Measurements from ENCODE around the gene CRP.
"Not testable (repeated sequence)": the region's sequence is repeated elsewhere in the genome, so short reads cannot be mapped to it uniquely, and the experiment has no call there.

The CRP gene

GRCh38 chr1:159699653-159700052, 14.7 kb downstream of the CRP start:
- no peak for DNase-seq (ENCODE audit: low read depth in 2 of 2)

GRCh38 chr1:159699246-159699645, 15.1 kb downstream of the CRP start:
- DNase-seq (ENCODE audit: low read depth in 2 of 2), result no peak

DNA sequence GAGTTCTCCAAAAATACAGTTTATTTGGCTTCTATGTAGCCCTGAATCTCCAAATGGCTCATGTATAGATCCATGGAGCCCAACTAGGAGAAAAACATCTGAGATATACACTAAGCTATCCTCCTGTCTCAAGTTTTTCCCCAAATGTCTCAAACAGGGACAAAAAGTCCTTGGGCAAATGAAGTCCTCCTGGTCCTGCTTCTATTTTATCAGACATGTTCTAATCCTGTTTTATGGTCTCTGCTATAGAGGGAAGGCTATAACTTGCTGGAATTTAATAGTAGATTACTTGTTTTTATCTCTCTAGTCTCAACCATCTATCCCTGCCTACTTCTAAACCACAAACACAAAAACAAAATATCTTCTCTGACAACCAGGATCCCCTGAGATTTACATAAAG, 26.9 kb downstream of the CRP start:
- no peak for DNase-seq (ENCODE audit: low read depth in 2 of 2)

DNA sequence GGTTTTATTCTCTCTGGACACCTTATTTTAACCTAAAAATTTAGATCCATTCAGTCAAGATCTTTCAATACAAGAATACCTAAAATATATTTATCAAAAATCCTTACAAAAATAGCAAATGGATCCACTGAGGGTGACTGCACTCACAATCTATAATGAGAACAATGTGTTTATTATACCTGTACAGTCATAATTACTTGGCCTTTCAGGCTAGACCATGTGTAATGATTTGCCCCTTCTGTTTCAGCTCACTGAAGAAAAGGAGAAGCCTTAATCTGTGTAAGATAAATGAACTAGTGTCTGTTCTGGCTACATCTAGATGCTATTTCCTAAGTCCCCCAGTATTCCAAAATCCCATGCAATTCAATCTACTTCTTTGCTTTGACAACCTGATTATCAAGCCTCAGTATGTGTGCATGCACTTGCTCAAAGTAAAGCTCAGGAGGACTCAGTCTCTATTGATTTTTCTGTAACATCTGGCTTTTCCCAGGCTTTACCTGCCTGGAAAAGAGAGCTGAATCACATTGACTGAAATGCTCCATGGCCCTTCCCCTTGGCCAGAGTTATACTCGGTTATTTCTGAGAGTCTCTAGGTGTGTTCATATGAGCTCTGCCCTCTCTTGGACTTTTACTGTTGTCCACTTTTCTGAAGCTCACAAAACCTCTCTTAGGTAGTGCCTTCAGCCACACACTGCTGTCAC, 27.6 kb downstream of the CRP start:
- DNase-seq (ENCODE audit: low read depth in 2 of 2), result no peak

- no peak for DNase-seq (ENCODE audit: low read depth in 2 of 2)
Observed at GRCh38 chr1:159678939-159679338, 35.5 kb downstream of the CRP start.

DNA sequence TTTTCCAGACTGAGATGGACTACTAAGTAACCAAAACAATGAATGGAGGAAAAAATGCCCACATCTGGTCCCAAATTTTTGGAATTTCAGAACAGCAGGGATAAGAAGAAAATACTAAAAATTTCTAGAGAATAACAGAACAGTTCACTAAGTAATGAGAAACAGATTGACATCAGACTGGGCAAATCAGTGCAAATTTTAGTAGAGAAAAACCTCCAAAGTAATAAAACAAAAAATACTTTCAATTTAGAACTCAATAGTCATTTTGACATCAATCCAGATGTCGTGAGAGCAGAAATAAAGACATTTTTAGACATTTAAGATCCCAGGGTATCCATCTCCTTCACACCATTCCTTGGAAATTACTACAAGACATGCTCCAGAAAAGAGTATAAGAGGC, 39.3 kb downstream of the CRP start:
- no peak for DNase-seq (ENCODE audit: low read depth in 2 of 2)

- DNase-seq (ENCODE audit: low read depth in 2 of 2), result not testable (repeated sequence)
Observed at GRCh38 chr1:159672390-159672789, 42.0 kb downstream of the CRP start.

GRCh38 chr1:159669338-159669737, 45.1 kb downstream of the CRP start:
- DNase-seq (ENCODE audit: low read depth in 2 of 2), result no peak

- no peak for DNase-seq (ENCODE audit: low read depth in 2 of 2)
Observed at GRCh38 chr1:159668739-159669138, 45.6 kb downstream of the CRP start.

DNA sequence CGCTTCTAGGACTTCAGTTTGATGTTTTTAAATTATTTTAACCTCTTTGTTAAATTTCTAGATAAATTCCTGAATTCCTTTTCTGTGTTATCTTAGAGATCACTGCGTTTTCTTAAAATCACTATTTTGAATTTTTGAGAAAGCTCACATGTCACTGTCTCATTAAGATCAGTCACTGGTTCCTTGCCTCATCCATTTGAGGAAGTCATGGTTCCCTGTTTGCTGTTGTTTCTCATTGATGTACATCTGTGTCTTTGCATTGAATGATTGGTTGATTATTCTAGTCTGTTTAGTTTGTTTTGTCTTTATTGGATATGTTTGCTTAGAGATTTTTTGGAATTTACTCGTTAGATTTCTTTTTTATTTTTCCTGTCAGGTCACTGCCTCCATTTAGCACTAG, 50.1 kb downstream of the CRP start:
- no peak for DNase-seq (ENCODE audit: low read depth in 2 of 2)

GRCh38 chr1:159663552-159663951, 50.8 kb downstream of the CRP start:
- DNase-seq (ENCODE audit: low read depth in 2 of 2), result no peak

Data from stimulated activated CD8-positive, alpha-beta memory T cell treated with anti-CD3 and anti-CD28 coated beads, Interleukin-7, amount 100 ng/mL, for 1 hour (primary cell).